ENCODE measurements around the gene ACAP3. TPM values are rescaled to one million over a fixed set of nuclear protein-coding genes. Genes with fewer than 3 reads are reported as not detected.

The ACAP3 gene
- polyA plus RNA-seq, 1 donor: 54.6 TPM

DNA sequence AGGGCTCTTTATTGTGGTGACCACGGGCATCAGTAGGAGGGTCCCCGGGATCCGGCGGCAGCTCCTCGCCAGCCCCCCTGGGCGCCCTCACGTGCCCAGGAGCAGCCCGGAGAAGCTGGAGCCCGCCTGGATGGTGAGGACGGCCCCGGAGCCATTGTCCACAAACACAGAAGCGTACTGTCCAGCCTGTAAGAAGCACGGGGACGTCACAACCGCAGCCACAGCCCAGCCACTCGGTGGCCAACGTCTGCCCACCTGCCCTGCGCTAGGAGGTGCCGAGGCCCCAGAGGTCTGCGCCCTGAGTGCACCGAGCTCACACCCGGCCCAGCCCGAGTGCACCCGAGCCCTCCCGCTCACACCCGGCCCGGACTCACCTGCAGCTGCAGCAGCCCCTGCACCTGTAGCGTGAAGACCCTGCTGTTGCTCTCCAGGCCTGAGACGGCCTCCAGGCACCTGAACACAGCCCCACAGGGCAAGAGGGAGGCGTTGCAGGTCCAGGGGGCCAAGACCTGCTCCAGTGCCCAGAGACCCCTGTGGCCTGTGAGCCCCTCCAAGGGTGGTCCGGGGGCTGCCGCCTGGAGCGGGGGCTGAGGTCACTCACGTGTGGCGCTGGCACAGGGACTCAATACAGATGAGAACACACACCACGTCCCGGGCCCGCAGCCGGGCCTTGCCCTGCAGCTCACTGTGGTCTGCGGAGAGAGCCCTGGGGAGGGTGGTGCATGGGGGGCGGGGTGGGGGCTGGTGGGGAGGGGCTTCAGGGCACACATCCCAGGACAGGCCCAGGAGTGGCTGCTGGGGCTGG lies 65.1 kb downstream of the ACAP3 start:
- DNase-seq: no peak

Other genes with a start within 250 kb of the ACAP3 start
- 0.31 TPM for gene RNF223, start 233.6 kb downstream of the ACAP3 start, polyA plus RNA-seq (ENCODE audit: insufficient read length)
- gene C1orf159, start 191.8 kb downstream of the ACAP3 start, polyA plus RNA-seq (ENCODE audit: insufficient read length): 7.8 TPM
- 0.25 TPM for gene TTLL10, start 134.1 kb downstream of the ACAP3 start, polyA plus RNA-seq (ENCODE audit: insufficient read length)
- 4.1 TPM for gene TNFRSF18, start 101.3 kb downstream of the ACAP3 start, polyA plus RNA-seq (ENCODE audit: insufficient read length)
- gene TNFRSF4, start 93.8 kb downstream of the ACAP3 start, polyA plus RNA-seq (ENCODE audit: insufficient read length): 3.2 TPM
- gene SDF4, start 75.9 kb downstream of the ACAP3 start, polyA plus RNA-seq (ENCODE audit: insufficient read length): 92.9 TPM
- gene B3GALT6, start 75.7 kb downstream of the ACAP3 start, polyA plus RNA-seq (ENCODE audit: insufficient read length): 20.0 TPM
- gene C1QTNF12, start 61.2 kb downstream of the ACAP3 start, polyA plus RNA-seq (ENCODE audit: insufficient read length): 3.6 TPM
- 39.1 TPM for gene UBE2J2, start 34.1 kb downstream of the ACAP3 start, polyA plus RNA-seq (ENCODE audit: insufficient read length)
- 5.4 TPM for gene SCNN1D, start 27.5 kb downstream of the ACAP3 start, polyA plus RNA-seq (ENCODE audit: insufficient read length)
- gene PUSL1, start 667 bp upstream of the ACAP3 start, polyA plus RNA-seq (ENCODE audit: insufficient read length): 7.0 TPM
- 87.7 TPM for gene INTS11, start 16.7 kb upstream of the ACAP3 start, polyA plus RNA-seq (ENCODE audit: insufficient read length)
- gene CPTP, start 16.9 kb upstream of the ACAP3 start, polyA plus RNA-seq (ENCODE audit: insufficient read length): 20.2 TPM
- gene TAS1R3, start 23.4 kb upstream of the ACAP3 start, polyA plus RNA-seq (ENCODE audit: insufficient read length): 3.9 TPM
- gene DVL1, start 41.5 kb upstream of the ACAP3 start, polyA plus RNA-seq (ENCODE audit: insufficient read length): 54.3 TPM
- gene MXRA8, start 50.6 kb upstream of the ACAP3 start, polyA plus RNA-seq (ENCODE audit: insufficient read length): 73.1 TPM
- 71.7 TPM for gene AURKAIP1, start 67.3 kb upstream of the ACAP3 start, polyA plus RNA-seq (ENCODE audit: insufficient read length)
- gene CCNL2, start 91.4 kb upstream of the ACAP3 start, polyA plus RNA-seq (ENCODE audit: insufficient read length): 174 TPM
- 91.1 TPM for gene MRPL20, start 99.4 kb upstream of the ACAP3 start, polyA plus RNA-seq (ENCODE audit: insufficient read length)
- gene ANKRD65, start 113.3 kb upstream of the ACAP3 start, polyA plus RNA-seq (ENCODE audit: insufficient read length): 24.7 TPM
- gene VWA1, start 127.8 kb upstream of the ACAP3 start, polyA plus RNA-seq (ENCODE audit: insufficient read length): 72.5 TPM
- gene ATAD3C, start 141.8 kb upstream of the ACAP3 start, polyA plus RNA-seq (ENCODE audit: insufficient read length): 0.90 TPM
- gene ATAD3B, start 163.8 kb upstream of the ACAP3 start, polyA plus RNA-seq (ENCODE audit: insufficient read length): 13.0 TPM
- 23.1 TPM for gene ATAD3A, start 204.2 kb upstream of the ACAP3 start, polyA plus RNA-seq (ENCODE audit: insufficient read length)
- gene TMEM240, start 232.7 kb upstream of the ACAP3 start, polyA plus RNA-seq (ENCODE audit: insufficient read length): 4.8 TPM

Data from hindlimb muscle (tissue), 1 donor.